BJ (cell line): ENCODE data around the gene CFP. TPM values are rescaled to one million over a fixed set of nuclear protein-coding genes. Genes with fewer than 3 reads are reported as not detected.

Experiments used
- CTCF ChIA-PET: fragments of 350-600 bp; formaldehyde crosslinking; extraction: SDS; loops from one replicate; lab custom pipeline; 2021; ENCODE audit warnings: antibody characterized with exemption, inconsistent platforms; lab: Yijun Ruan, JAX
- POLR2A ChIA-PET: fragments of 300-600 bp; sonication (Branson Sonifier 250); formaldehyde crosslinking; extraction: SDS; loops from one replicate; lab custom pipeline; 2021; ENCODE audit warnings: antibody characterized with exemption; lab: Charles Lee
- DNase-seq: peaks from one replicate; pipeline ENCODE4 v3.0.0-alpha.2; 2011; ENCODE audit warnings: low read depth
- H3K27me3 ChIP-seq: 2 replicates; pipeline ENCODE4 v1.6.0; 2011; ENCODE audit warnings: low read length; ENCODE audit not compliant: control insufficient read depth, insufficient read depth
- H3K36me3 ChIP-seq: 2 replicates; pipeline ENCODE4 v1.5.1; 2011; ENCODE audit warnings: low read length; ENCODE audit not compliant: control insufficient read depth, insufficient read depth
- H3K4me3 ChIP-seq: 2 replicates; pipeline ENCODE4 v1.5.1; 2011; ENCODE audit warnings: low read depth, mild to moderate bottlenecking, control low read depth, low read length
- polyA plus RNA-seq: library from polyadenylated mRNA; depleted of rRNA; stranded (reverse); fragments of >200 nt; gene quantifications from 2 replicates; pipeline ENCODE4 v1.2.3, GENCODE V29; 2011
- TF ChIP-seq, protein P1 (sequence below): IDR thresholded peaks from 2 replicates; pipeline ENCODE4 v1.5.1; 2011; ENCODE audit warnings: low read depth, mild to moderate bottlenecking, control low read depth, inconsistent platforms, low read length, moderate library complexity; ENCODE audit not compliant: insufficient read depth

Gene CFP
- polyA plus RNA-seq, 1 experiment: 0.05 TPM

DNA sequence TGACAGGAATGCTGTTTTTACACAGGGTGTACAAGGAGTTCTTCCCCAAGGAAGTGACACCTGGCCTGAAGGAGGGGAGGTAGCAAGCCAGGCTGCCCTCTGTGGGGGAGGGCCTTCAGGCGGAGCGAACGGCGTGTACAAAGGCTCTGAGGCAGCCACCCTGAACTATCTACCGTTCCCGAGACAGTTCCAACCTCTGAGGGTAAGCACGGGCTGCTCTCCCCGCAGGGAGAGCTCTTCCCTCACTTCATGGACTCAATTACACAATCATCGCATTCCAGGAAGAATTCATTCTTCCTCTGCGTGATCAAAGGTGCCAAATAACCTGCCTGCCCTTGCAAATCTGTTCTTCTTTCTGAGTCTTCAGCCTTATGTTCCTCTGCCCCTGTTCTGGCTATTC lies 15.8 kb upstream of the CFP start:
- ChIA-PET CTCF (interaction anchor here (1.1 to 2.7 kb wide), 3 partner anchors 64 to 146 kb away, joined by 3 to 16 read pairs (median 8); partner anchors contain the start of gene TIMP1), POLR2A (no interaction called here)
- no peaks in the 10 kb centered on the region for H3K27me3 ChIP-seq
- TF ChIP-seq, protein P1, sequence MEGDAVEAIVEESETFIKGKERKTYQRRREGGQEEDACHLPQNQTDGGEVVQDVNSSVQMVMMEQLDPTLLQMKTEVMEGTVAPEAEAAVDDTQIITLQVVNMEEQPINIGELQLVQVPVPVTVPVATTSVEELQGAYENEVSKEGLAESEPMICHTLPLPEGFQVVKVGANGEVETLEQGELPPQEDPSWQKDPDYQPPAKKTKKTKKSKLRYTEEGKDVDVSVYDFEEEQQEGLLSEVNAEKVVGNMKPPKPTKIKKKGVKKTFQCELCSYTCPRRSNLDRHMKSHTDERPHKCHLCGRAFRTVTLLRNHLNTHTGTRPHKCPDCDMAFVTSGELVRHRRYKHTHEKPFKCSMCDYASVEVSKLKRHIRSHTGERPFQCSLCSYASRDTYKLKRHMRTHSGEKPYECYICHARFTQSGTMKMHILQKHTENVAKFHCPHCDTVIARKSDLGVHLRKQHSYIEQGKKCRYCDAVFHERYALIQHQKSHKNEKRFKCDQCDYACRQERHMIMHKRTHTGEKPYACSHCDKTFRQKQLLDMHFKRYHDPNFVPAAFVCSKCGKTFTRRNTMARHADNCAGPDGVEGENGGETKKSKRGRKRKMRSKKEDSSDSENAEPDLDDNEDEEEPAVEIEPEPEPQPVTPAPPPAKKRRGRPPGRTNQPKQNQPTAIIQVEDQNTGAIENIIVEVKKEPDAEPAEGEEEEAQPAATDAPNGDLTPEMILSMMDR: no peak
- DNase-seq: no peak
- H3K36me3 ChIP-seq: no peaks in the 10 kb centered on the region; the same call in 1 of the 2 replicates
- no peak overlapping the region for H3K4me3 ChIP-seq

DNA sequence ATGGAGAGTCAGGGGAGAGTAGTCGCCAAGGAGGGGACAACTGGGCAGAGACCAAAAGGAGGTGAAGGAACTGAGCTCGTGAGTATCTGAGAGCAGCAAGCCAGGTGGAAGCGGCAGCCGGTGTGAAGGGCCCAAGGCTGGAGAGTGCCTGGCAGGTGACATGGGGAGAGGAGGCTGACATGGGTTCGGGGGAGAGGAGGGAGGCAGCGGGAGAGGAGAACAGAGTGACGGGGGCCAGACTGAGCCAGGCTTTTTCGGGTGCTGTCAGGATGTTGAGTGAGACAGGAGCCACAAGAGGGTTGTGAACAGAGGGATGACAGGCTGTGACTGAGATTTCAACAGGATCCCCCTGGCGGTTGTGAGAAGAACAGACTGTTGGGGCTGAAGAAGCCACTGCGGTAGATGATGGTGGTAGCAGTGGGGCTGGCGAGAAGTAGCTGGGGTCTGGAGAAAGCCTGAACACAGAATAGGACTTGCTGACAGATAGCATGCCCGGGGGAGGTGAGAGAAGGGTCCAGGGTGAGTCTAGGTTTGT lies 14.9 kb upstream of the CFP start:
- ChIA-PET POLR2A (no interaction called here), CTCF (interaction anchor here (1.0 to 2.7 kb wide), 9 partner anchors 10 to 147 kb away, joined by 3 to 16 read pairs (median 5); partner anchors contain the start of gene TIMP1)
- no peak for DNase-seq
- Histone ChIP-seq H3K27me3 (no peaks in the 10 kb centered on the region), H3K36me3 (no peaks in the 10 kb centered on the region; the same call in 1 of the 2 replicates), H3K4me3 (no peak overlapping the region)
- TF ChIP-seq, protein P1: peak; percentile 39; the same call in 1 of the 2 replicates

DNA sequence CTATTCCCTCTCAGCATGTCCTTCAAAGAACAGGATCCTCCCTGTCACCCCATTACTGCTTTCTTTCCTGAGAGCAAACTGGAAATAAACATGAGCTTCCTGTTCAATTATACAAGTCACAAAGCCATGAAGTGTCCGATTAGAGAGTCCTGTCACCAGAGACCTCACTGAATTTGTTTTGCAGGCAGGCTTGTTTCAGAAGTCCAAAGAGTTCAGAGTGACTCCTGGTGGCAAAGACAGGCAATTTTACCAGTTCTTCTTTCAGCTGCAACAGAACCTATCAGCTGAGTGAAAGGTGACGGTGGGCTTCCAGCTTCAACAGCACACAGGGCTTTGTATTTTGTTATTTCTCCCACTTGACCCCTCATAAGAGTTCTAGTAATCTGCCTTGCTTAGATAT lies 14.2 kb upstream of the CFP start:
- Histone ChIP-seq H3K36me3 (no peaks in the 10 kb centered on the region; the same call in 1 of the 2 replicates), H3K4me3 (no peak overlapping the region), H3K27me3 (no peaks in the 10 kb centered on the region)
- TF ChIP-seq, protein P1: peak; percentile 50
- DNase-seq: no peak
- ChIA-PET POLR2A (no interaction called here), CTCF (interaction anchor here (1.1 to 2.7 kb wide), 8 partner anchors 10 to 147 kb away, joined by 3 to 16 read pairs (median 5); partner anchors contain the start of gene TIMP1)

DNA sequence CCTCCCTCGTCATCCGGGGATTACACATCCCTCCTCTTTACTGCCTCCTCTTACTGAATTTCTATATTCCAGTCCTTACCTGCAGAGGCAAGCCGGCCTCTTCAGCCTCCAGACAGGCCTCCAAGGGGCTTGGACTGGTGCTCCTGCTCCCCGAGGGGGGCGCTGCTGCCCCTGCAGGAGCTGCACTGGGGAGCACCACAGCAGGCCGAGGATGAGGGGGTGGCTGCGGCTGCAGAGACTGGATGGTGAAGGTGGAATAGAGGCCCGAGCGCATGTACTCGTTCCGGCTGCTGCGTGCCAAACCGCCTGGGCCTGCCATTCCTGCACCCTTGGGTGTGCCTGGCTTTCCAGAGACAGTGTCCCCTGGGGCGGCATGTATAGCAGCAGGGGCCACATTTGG lies 9.1 kb upstream of the CFP start:
- TF ChIP-seq, protein P1: no peak
- no peak overlapping the region for H3K4me3 ChIP-seq
- CTCF ChIA-PET: interaction anchor here (0.6 kb wide), 1 partner anchor 39 kb away, joined by 3 read pairs; no protein-coding TSS in a partner anchor
- H3K36me3 ChIP-seq: peaks cover 3% of the 10 kb centered on the region
- POLR2A ChIA-PET: no interaction called here
- no peak for DNase-seq
- H3K27me3 ChIP-seq: no peaks in the 10 kb centered on the region

DNA sequence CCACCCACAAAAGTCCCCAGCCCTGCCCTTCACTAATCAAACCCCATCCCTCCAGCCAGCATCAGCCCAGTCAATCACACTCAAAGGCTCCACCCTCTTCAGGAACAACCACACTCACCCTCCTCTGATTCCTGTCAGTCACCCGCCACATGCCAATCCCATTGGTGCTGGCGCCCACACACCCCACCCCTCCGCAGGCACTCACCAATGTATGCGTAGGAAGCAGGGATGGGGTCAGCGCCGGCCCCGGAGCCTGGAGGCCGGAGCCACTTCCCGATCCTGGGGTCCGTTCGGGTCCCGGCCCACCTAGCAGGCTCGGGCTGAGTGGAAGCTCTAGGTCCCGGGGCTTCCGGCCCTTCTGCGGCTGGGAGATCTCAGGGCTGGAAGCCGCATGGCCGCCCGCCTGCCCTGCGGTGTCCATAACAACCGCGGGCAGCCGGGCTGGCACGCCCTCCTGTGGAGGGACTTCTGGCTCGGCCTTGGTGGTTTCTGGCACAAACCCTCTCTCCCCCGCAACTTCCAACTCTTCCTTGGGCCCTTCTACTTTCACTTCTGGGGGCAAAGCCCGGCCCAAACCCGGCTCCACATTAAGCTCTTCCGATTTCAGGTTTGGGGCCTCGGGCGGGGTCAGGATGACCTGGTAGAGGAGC lies 7.9 kb upstream of the CFP start:
- ChIA-PET CTCF (no interaction called here), POLR2A (no interaction called here)
- DNase-seq: no peak
- no peak overlapping the region for H3K4me3 ChIP-seq
- no peaks in the 10 kb centered on the region for H3K27me3 ChIP-seq
- H3K36me3 ChIP-seq: peaks cover 3% of the 10 kb centered on the region
- TF ChIP-seq, protein P1: no peak
